Adrenal gland (tissue), 5 donors: ENCODE data around the gene HAGH.

Experiments used
- CTCF ChIP-seq, 6 experiments: fragments of 450-650 bp in 4 of 6; fragments of 200-600 bp in 2 of 6; sonication (generic) in 1 of 6; IDR thresholded peaks; 1 replicate in 5 of 6; 2 replicates in 1 of 6; pipeline versions ENCODE4 v1.5.1 to v1.8.0; 2016 to 2021; ENCODE audit warnings: antibody characterized with exemption in 6 of 6, mild to moderate bottlenecking in 2 of 6, moderate library complexity in 1 of 6
- POLR2A ChIP-seq, 2 donors: fragments of 450-650 bp; IDR thresholded peaks; one replicate each; pipeline ENCODE4 v1.6.1; 2017; ENCODE audit warnings: antibody characterized with exemption in 2 of 2, mild to moderate bottlenecking in 2 of 2, moderate library complexity in 1 of 2
- donor health status: DM: no; HTN: no; CAD: no.

DNA sequence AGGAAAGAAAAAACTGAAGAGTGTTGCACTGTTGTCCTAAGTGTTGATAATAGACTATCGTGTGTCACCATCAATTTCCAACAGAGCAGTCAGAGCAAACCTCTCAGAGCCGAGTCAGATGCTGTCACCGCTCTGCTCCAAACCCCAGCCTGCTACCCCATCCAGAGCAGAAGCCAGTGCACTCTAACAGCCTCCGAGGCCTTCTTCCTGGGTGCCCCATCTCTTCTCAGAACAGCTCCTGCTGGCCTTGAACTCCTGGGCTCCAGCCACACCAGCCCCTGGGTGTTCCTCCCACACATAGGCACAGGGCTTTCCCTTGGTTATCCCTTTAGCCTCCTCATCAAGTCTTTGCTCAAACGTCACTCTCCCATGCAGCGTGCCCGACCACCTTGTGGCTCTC lies 24.4 kb upstream of the HAGH start:
- no peak for TF ChIP-seq CTCF (IDR thresholded peaks at IDR 0.05)
- no peak for TF ChIP-seq POLR2A (IDR thresholded peaks at IDR 0.05)
